ENCODE results near the gene CHST5. TPM values are rescaled to one million over a fixed set of nuclear protein-coding genes. Genes with fewer than 3 reads are reported as not detected.

Gene CHST5
- total and polyA plus RNA-seq, 2 donors (not counting 3 experiments of a cell fraction or from before 2014, with no cell fraction given): 0.23 to 0.29 TPM

GRCh38 chr16:75534560-75535205 is 1.2 kb downstream of the CHST5 start:
- no peak for DNase-seq (ENCODE audit: low read depth, low spot score)
- H2AFZ ChIP-seq (ENCODE audit: low read depth, low read length): no peak overlapping the region
- ChIA-PET CTCF (interaction anchor here (0.9 to 2.2 kb wide), 4 partner anchors 16 to 40 kb away, joined by 3 to 16 read pairs (median 4); no protein-coding TSS in a partner anchor), POLR2A (interaction anchor here (0.7 kb wide), 1 partner anchor 17 kb away, joined by 6 read pairs; no protein-coding TSS in a partner anchor)
- no TSS peak for BruUV-seq (replicated peaks)
- H3K9me3 ChIP-seq (replicated peaks; ENCODE audit: control insufficient read depth, insufficient read depth, low read length): no peaks in the 10 kb centered on the region
- H3K79me2 ChIP-seq (ENCODE audit: control insufficient read depth, insufficient read depth, low read length): no peaks in the 10 kb centered on the region
- intact Hi-C loops (cut with micrococcal nuclease) (no loop called here), dilution Hi-C loops (cut with MboI; ENCODE audit: extremely low pct_ligation_motif_present, low sequenced_read_pairs) (no loop called here)
- H3K9ac ChIP-seq (replicated peaks; ENCODE audit: extremely low read depth, insufficient read depth, low read length): no peak overlapping the region
- H3K4me2 ChIP-seq (ENCODE audit: insufficient read depth, low read length): no peak overlapping the region
- H3K4me1 ChIP-seq (ENCODE audit: control insufficient read depth, extremely low read depth, insufficient read depth, low read length): no peaks in the 10 kb centered on the region
- H3K4me3 ChIP-seq (replicated peaks in 1 of 3; ENCODE audit: insufficient read depth in 1 of 3, low read depth in 1 of 3, low read length in 3 of 3): no peak overlapping the region
- H3K27ac ChIP-seq (ENCODE audit: insufficient read depth, low read depth, low read length): no peak overlapping the region
- no peaks in the 10 kb centered on the region for H4K20me1 ChIP-seq (replicated peaks; ENCODE audit: control insufficient read depth, extremely low read depth, insufficient read depth, low read length)
- FAIRE-seq: no peak
- no peaks in the 10 kb centered on the region for H3K36me3 ChIP-seq (ENCODE audit: control insufficient read depth in 2 of 2, extremely low read depth in 1 of 2, insufficient read depth in 2 of 2, low read length in 2 of 2)
- no peaks in the 10 kb centered on the region for H3K27me3 ChIP-seq (ENCODE audit: control insufficient read depth in 2 of 2, insufficient read depth in 2 of 2, low read length in 2 of 2)
- no peaks in the 10 kb centered on the region for H3K9me1 ChIP-seq (replicated peaks; ENCODE audit: control insufficient read depth, extremely low read depth, insufficient read depth, low read length)
- TF ChIP-seq POLR2A (IDR thresholded peaks at IDR 0.05; ENCODE audit: low read depth, low read length): no peak
- no peak for TF ChIP-seq MAX (IDR thresholded peaks at IDR 0.05; ENCODE audit: insufficient read depth, insufficient read length)
- no peak for TF ChIP-seq CTCF (IDR thresholded peaks at IDR 0.05; ENCODE audit: extremely low read depth in 1 of 2, insufficient read depth in 1 of 2, low read depth in 1 of 2, low read length in 2 of 2)
- TF ChIP-seq MYC (IDR thresholded peaks at IDR 0.05; ENCODE audit: low read depth, low read length): no peak
- no peak for TF ChIP-seq FOS (IDR thresholded peaks at IDR 0.05; ENCODE audit: borderline replicate concordance, insufficient read depth, low read length)
- no peak for TF ChIP-seq GATA2 (IDR thresholded peaks at IDR 0.05; ENCODE audit: insufficient read depth, insufficient read length, low read depth, low read length)
- TF ChIP-seq EZH2 (IDR thresholded peaks at IDR 0.05; ENCODE audit: borderline replicate concordance, low read depth, low read length, severe bottlenecking): no peak
